ENCODE results near the gene PAN2. TPM values are rescaled to one million over a fixed set of nuclear protein-coding genes. Genes with fewer than 3 reads are reported as not detected.

Gene PAN2
- total and polyA plus RNA-seq, 10 of the 15 experiments (the other 5 are each of a cell fraction or from before 2014, with no cell fraction given) = 14.4 to 61.8 (median 34.9) TPM

DNA sequence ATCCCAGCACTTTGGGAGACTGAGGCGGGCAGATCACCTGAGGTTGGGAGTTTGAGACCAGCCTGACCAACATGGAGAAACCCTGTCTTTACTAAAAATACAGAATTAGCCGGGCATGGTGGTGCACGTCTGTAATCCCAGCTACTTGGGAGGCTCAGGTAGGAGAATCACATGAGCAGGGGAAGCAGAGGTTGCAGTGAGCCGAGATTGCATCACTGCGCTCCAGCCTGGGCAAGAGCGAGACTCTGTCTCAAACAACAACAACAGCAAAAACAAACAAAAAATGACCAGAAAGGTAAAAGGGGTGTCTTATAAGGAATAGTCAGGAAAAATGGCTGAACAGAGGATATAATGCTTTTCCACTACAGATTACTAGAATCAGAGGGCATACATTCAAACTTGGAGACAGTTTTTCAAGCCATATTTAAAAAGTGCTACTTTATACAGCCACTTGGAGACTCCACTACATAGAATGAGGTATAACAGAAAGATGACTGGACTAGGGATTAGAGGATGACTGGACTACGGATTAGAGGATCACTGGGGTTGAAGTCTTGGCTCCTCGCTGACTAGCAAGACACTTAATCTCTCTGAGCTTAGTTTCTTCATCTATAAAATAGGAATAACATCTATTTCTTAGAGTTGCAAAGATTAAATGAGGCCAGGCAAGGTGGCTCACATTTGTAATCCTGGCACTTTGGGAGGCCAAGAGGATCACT, 28.8 kb downstream of the PAN2 start:
- H2AFZ ChIP-seq (ENCODE audit: control insufficient read depth, low read depth, low read length) = no peak overlapping the region
- peaks cover 2% of the 10 kb centered on the region for H3K79me2 ChIP-seq (ENCODE audit: control insufficient read depth, insufficient read depth, low read length)
- FAIRE-seq (no peak), ATAC-seq (no peak), DNase-seq (ENCODE audit: low read depth, low spot score) (no peak)
- no peaks in the 10 kb centered on the region for H4K20me1 ChIP-seq (ENCODE audit: control insufficient read depth, insufficient read depth)
- SMC1A ChIA-PET (ENCODE audit: uncharacterized antibody, unreplicated experiment) = no interaction called here
- peaks cover 11% of the 10 kb centered on the region for H3K4me1 ChIP-seq (ENCODE audit: control insufficient read depth, insufficient read depth, low read length)
- no peak overlapping the region for H3K4me2 ChIP-seq (ENCODE audit: control insufficient read depth, insufficient read depth)
- peaks cover 0 to 9% of the 10 kb centered on the region in 2 experiments; a peak in 2 of 4 replicates for H3K36me3 ChIP-seq (ENCODE audit: control insufficient read depth in 2 of 2, insufficient read depth in 2 of 2, low read length in 1 of 2)
- intact Hi-C loops (cut with micrococcal nuclease; ENCODE audit: unreplicated experiment) = no loop called here
- H3K9me3 ChIP-seq (replicated peaks; ENCODE audit: control insufficient read depth, insufficient read depth, low read length) = no peaks in the 10 kb centered on the region
- POLR2A ChIA-PET = no interaction called here
- BruUV-seq (replicated peaks) = no TSS peak
- no peak overlapping the region for H3K9ac ChIP-seq (ENCODE audit: control insufficient read depth, insufficient read depth, low read length)
- RAD21 ChIA-PET (ENCODE audit: unreplicated experiment) = no interaction called here
- H3K27me3 ChIP-seq (replicated peaks in 1 of 2; ENCODE audit: control insufficient read depth in 2 of 2, insufficient read depth in 2 of 2, low read length in 1 of 2) = no peaks in the 10 kb centered on the region
- CTCF ChIA-PET = no interaction called here
- H3K4me3 ChIP-seq = no peak overlapping the region
- WGBS (ENCODE audit: insufficient coverage, insufficient replicate concordance, low lambda C conversion rate, missing lambda C conversion rate) = 86% methylated on average over 8 of the region's 8 CpGs
- no peak overlapping the region for H3K27ac ChIP-seq (ENCODE audit: control insufficient read depth, insufficient read depth)
- TF ChIP-seq NFYA (IDR thresholded peaks at IDR 0.05; ENCODE audit: borderline replicate concordance, low read depth, low read length) = no peak
- no peak for TF ChIP-seq NRF1 (conservative IDR thresholded peaks at IDR 0.05; ENCODE audit: low read depth, low read length)
- TF ChIP-seq MYB (IDR thresholded peaks at IDR 0.05; ENCODE audit: borderline replicate concordance, low read depth, low read length) = no peak
- no peak for TF ChIP-seq KLF5 (IDR thresholded peaks at IDR 0.05; ENCODE audit: partially characterized antibody)
- no peak for TF ChIP-seq ZNF622 (IDR thresholded peaks at IDR 0.05)
- TF ChIP-seq JUNB (IDR thresholded peaks at IDR 0.05) = no peak
- in situ Hi-C loops (cut with MboI) = no loop called here

- Histone ChIP-seq H3K36me3 (ENCODE audit: control insufficient read depth in 2 of 2, insufficient read depth in 2 of 2, low read length in 1 of 2) (peaks cover 0 to 3% of the 10 kb centered on the region in 2 experiments; a peak in 2 of 4 replicates), H3K4me3 (no peak overlapping the region), H4K20me1 (ENCODE audit: control insufficient read depth, insufficient read depth) (no peaks in the 10 kb centered on the region), H3K27me3 (replicated peaks in 1 of 2; ENCODE audit: control insufficient read depth in 2 of 2, insufficient read depth in 2 of 2, low read length in 1 of 2) (no peaks in the 10 kb centered on the region), H3K27ac (ENCODE audit: control insufficient read depth, insufficient read depth) (no peak overlapping the region), H3K9ac (ENCODE audit: control insufficient read depth, insufficient read depth, low read length) (no peak overlapping the region), H3K4me2 (ENCODE audit: control insufficient read depth, insufficient read depth) (no peak overlapping the region), H3K79me2 (ENCODE audit: control insufficient read depth, insufficient read depth, low read length) (peaks cover 9% of the 10 kb centered on the region), H3K4me1 (ENCODE audit: control insufficient read depth, insufficient read depth, low read length) (peaks cover 11% of the 10 kb centered on the region), H2AFZ (ENCODE audit: control insufficient read depth, low read depth, low read length) (no peak overlapping the region), H3K9me3 (replicated peaks; ENCODE audit: control insufficient read depth, insufficient read depth, low read length) (no peaks in the 10 kb centered on the region)
- intact Hi-C loops (cut with micrococcal nuclease; ENCODE audit: unreplicated experiment) = no loop called here
- ChIA-PET SMC1A (ENCODE audit: uncharacterized antibody, unreplicated experiment) (no interaction called here), RAD21 (ENCODE audit: unreplicated experiment) (no interaction called here), CTCF (no interaction called here), POLR2A (no interaction called here)
- DNase-seq (ENCODE audit: low read depth, low spot score) = no peak
- 77% methylated on average over 3 of the region's 3 CpGs for WGBS (ENCODE audit: insufficient coverage, insufficient replicate concordance, low lambda C conversion rate, missing lambda C conversion rate)
- no TSS peak for BruUV-seq (replicated peaks)
- FAIRE-seq = no peak
- in situ Hi-C loops (cut with MboI) = no loop called here
- ATAC-seq = no peak
- no peak for TF ChIP-seq RELA (IDR thresholded peaks at IDR 0.05; ENCODE audit: borderline replicate concordance, partially characterized antibody)
- TF ChIP-seq USF1 (IDR thresholded peaks at IDR 0.05; ENCODE audit: borderline replicate concordance, extremely low read length, insufficient read depth, low read depth, low read length) = no peak
- TF ChIP-seq IKZF1 (conservative IDR thresholded peaks at IDR 0.05) = no peak
- no peak for TF ChIP-seq POLR2AphosphoS5 (IDR thresholded peaks at IDR 0.05; ENCODE audit: low read length)
- TF ChIP-seq MYB (IDR thresholded peaks at IDR 0.05; ENCODE audit: borderline replicate concordance, low read depth, low read length) = no peak
- no peak for TF ChIP-seq KLF5 (IDR thresholded peaks at IDR 0.05; ENCODE audit: partially characterized antibody)
- TF ChIP-seq, protein P1, sequence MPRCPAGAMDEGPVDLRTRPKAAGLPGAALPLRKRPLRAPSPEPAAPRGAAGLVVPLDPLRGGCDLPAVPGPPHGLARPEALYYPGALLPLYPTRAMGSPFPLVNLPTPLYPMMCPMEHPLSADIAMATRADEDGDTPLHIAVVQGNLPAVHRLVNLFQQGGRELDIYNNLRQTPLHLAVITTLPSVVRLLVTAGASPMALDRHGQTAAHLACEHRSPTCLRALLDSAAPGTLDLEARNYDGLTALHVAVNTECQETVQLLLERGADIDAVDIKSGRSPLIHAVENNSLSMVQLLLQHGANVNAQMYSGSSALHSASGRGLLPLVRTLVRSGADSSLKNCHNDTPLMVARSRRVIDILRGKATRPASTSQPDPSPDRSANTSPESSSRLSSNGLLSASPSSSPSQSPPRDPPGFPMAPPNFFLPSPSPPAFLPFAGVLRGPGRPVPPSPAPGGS (IDR thresholded peaks at IDR 0.05; ENCODE audit: borderline replicate concordance, insufficient read depth, low read depth, low read length, poor library complexity, severe bottlenecking) = no peak
- no peak for TF ChIP-seq SIN3A (IDR thresholded peaks at IDR 0.05; ENCODE audit: low read depth, low read length)
- TF ChIP-seq CEBPB (IDR thresholded peaks at IDR 0.05; ENCODE audit: borderline replicate concordance in 1 of 2, low read depth in 2 of 2, low read length in 2 of 2) = no peak
- no peak for TF ChIP-seq BRCA1 (IDR thresholded peaks at IDR 0.05; ENCODE audit: low read depth, low read length)
- no peak for TF ChIP-seq ATF7 (IDR thresholded peaks at IDR 0.05; ENCODE audit: low read depth)
- no peak for TF ChIP-seq TCF3 (IDR thresholded peaks at IDR 0.05; ENCODE audit: borderline replicate concordance, insufficient read depth, low read depth, low read length)
Measured at GRCh38 chr12:56304276-56304675, 29.5 kb downstream of the PAN2 start.
